NCI-H345 treated with DMSO at 0.1 percent for 48 hours (cell line): ENCODE results near the gene CELSR1.

Source experiments
- DNase-seq: peaks from one replicate; lab custom pipeline; 2025; ENCODE audit not compliant: unreplicated experiment; lab: John Stamatoyannopoulos, UW

CELSR1 gene

GRCh38 chr22:46369716-46370583 is 167.5 kb downstream of the CELSR1 start:
- no peak for DNase-seq

DNA sequence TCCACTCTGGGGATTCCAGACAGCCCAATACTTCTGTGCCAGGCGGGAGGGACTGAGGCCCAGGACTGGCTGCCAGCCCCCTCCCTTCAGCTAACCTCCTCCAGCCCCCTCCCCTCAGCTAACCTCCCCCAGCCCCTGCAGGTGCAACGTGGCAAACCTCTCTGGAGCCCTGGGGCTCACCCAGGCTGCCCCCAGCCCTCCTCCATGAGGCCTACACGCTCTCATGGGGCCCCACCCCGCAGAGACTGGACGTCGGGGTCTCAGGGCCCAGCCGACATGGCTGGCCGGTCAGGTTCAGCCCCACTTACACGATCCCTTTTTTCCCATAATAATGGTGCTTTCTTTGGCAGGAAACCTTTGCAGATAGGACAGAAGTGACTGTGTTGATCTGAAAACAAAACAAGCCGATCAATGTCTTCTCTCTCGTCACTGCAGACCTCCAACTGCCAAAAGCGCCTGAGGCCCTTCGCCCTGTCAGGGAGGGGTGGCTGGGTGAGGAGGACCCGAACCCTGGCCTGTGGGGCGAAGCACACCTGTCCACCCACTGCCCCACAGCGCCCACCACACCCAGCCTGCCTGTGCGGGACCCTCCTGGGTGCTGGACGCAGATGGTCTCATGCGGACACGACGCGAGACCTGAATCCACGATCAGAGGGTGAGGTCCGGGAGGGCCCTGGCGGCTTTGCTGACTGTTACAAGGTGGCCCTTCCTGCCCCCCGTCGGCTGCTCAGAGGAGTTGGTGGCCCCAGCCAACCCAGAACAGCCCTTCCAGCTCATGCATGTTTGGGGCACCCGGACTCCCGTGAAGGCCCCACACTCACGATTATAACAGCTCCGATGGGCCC is 168.3 kb downstream of the CELSR1 start:
- DNase-seq, result no peak

- no peak for DNase-seq
These were observed 169.0 kb downstream of the CELSR1 start for GRCh38 chr22:46368422-46368821.

- DNase-seq, result peak; percentile 35
These were observed 169.7 kb downstream of the CELSR1 start for GRCh38 chr22:46367707-46368191.

- no peak for DNase-seq
These were observed 170.4 kb downstream of the CELSR1 start for GRCh38 chr22:46366801-46367706.

DNA sequence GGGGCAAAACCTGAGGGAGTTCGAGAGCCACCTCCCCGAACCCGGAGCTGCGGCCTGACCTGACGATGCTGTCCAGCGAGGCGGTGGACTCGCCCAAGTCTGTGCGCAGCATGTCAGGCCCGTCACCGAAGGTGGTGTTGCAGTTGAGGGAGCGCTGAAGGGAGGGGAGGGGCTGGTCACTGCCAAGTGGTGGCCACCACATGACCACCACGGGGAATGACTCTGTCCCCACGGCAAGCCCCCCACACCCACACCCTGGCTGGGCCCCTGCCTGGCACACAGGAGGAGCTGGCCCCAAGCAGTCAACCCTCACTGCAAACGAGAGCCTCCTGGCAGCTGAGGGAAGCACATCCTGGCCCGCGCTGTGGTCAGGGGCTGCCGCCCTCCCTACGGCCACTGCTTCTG is 171.1 kb downstream of the CELSR1 start:
- no peak for DNase-seq

DNA sequence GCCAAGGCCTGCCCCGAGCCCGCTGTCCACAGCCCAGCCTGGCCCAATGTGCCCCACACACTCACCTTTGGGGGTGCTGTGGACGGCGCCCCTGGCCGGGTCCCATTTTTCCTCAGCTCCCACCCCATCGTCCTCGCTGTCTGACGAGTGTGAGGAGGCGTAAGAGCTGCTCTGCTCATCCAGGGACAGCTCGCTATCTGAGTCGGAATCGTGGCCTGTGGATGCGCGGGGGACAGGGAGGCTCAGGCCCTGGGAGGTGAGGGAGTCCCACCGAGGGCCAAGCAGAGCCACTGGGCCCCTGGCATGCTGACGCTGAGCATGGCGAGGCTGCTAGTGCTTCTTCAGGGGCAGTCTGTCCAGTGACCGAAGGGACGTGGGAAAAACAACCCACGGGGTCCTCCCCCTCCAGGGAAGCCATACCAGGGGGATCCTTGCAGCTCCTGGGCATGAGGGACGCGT is 172.2 kb downstream of the CELSR1 start:
- no peak for DNase-seq

DNA sequence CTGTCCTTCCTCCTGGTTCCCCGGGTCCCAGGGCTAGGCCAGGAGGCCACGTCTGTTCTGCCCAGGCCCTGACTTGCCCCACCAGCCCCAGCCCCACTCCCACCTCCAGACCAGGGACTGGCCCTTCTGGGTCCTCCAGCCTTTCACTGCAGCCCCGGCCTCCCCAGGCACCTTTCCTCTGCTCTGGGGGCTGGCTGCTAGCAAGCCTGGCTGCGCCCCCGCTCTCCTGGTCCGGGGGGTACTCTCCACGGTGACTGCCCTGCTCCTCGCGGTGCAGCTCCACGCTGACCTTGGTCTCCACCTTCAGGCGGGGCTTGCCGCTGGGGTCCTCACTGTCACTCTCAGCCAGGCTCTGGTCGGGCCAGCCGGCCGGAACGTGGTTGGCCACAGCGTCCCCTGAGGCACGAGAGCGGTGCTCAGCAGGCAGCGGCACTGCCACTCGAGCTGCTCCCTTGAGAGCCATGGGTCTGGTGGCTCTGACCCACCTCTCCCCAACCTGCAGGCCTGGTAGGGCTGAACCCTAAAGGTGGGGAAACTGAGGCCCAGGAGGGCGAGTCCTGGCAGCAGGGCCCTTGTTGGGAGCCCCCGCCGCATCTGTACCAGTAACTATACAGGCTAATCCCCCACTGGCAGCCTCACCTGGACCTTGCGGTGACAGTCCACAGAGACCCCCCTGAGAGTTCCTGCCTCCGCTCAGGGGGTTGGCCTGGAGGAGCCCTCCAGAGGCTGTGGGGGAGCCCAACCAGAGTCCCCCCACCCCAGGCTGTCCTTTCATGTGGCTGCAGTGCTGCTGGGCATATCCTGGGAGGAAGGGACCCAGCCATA is 172.9 kb downstream of the CELSR1 start:
- no peak for DNase-seq

- no peak for DNase-seq
These were observed 173.7 kb downstream of the CELSR1 start for GRCh38 chr22:46363611-46364321.

GRCh38 chr22:46362934-46363515 is 174.4 kb downstream of the CELSR1 start:
- no peak for DNase-seq

DNA sequence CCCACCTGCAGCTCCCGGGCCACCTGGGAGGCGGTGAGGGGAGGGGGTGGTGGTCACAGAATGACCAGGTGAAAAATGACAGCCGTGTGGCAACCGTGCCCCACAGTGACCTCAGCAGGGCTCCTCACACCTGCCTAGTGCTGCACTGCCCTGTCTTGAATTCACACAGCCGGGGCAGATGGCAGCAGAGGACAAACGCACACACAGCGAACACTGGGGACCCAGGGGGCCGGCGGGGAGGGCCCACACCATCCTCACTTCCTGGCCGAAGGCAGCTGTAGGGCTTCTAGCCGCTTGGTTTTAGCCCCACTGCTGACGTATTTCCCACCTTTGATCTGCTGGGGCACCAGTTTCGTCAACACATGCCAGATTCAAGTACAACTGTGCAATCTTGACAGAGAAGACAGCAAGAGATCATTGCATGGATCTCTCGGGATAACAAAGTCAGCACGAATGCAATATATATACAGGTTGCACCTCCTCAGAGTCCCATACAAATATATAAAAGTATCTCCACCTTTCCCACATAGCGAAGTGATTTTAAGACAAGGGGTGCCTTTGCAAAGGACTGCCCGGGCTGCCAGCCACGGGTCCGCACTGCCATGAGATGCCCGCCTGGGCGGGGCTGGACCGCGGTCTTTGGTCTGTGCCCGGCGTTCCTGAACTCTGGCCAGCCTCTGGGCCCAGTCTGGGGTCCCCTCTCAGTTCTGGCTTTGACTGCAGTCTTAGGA is 175.1 kb downstream of the CELSR1 start:
- DNase-seq, result no peak

DNA sequence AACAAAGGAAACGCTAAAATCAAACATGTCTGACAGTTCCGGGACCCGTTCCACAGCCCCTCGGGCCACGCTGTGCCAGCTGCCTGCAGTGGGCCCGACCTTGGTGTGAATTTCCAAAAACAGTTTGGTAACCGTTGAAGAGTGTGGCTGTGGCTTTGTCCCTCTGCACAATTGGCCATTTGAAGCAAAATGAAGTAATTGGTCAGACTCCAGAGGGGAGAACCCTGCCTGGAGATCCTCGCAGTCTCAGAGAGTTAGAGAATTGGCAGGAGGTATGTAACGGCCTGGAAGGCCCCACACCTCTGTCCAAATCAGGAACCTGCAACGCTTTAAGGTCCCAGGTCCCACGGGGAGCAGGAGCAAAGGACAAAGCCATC is 175.6 kb downstream of the CELSR1 start:
- no peak for DNase-seq

DNA sequence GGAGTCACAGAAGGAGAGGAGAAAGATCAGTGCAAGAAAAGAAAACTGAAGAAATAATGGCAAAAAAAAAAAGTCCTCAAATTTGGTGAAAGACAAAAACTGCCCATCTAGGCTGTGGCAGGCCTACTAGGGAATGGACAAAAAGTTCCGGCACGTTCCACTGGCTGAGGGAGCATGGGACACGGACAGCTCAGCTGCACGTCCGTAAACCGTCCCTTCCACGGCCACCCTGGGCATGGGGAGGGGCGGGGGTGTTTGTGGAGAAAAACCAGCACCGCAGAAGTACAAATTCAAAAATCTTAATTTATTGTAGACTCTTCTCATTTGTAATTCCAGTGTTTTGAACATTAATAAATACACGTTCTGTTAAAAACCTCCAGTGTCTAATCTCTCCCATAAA is 176.5 kb downstream of the CELSR1 start:
- DNase-seq, result no peak

- no peak for DNase-seq
These were observed 177.3 kb downstream of the CELSR1 start for GRCh38 chr22:46360097-46360496.

DNA sequence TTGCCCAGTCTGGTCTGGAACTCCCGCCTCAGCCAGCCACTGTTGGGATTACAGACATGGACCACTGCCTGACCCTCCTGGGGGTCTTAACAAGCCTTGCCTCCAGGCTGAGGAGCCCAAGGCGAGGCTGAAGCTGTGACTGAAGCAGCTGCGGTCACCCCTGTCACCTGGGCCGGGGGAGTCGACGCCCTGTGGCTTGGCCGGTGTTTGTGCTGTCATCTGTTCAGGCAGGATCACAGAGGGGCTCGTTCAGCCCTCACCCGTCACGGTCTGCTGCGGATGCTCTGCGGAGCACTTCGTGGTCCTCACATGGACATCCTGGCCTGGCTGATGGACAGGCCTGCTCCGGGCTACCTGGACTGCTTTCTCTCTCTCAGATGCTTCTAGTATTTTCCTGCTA is 178.1 kb downstream of the CELSR1 start:
- DNase-seq, result no peak

- DNase-seq, result no peak
These were observed 178.7 kb downstream of the CELSR1 start for GRCh38 chr22:46358766-46359165.

DNA sequence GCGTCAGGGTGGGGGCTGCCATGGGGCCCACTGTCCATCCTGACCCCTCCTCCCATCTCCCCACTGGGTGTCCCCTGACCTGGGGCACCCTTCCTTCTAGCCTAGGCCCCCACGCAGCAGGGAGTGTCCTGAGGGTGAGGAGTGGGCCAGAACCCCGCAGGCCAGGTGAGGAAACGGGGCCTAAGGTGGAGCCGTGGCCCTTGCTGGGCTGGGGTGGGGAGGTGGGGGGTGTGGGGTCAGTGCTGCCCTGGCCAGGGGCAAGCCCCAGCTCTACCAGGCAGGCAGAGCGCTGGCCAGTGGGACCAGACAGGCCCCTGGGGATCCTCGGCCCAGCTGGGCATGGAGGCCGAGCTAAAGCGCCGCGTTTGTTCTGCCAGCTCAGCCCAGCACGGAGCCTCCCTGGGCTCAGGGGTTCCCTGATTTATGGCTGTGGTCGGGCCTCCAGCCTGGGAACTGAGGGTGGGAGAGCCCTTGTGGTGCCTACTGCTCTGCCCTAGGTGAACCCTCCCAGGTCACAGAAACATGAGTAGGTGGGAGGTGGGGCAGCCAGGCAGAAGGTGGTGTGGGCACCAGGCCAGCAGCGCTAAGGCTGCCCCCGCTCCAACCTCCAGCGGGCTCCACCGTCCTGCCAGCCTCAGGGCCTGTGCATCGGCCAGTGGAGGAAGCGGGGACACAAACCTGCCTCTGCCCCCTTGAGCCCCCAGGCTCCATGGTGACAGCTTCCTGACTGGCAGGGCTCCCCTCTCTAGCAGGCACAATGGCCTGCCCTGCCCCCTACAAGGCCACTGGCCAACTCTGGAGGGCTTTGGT is 179.5 kb downstream of the CELSR1 start:
- DNase-seq, result no peak
